Hepatocyte (in vitro differentiated cells): ENCODE data around the gene GPC3. TPM values are rescaled to one million over a fixed set of nuclear protein-coding genes. Genes with fewer than 3 reads are reported as not detected.

Experiments
- DNase-seq: peaks from one replicate; pipeline ENCODE4 v3.0.0-alpha.2; 2016; ENCODE audit warnings: low spot score
- H2AFZ ChIP-seq: fragments of 200-600 bp; sonication (generic); 2 replicates; pipeline ENCODE4 v1.6.0; 2016; ENCODE audit warnings: antibody characterized with exemption, mild to moderate bottlenecking
- H3K27ac ChIP-seq: fragments of 200-600 bp; sonication (generic); 2 replicates; pipeline ENCODE4 v1.5.1; 2016; ENCODE audit warnings: mild to moderate bottlenecking
- H3K27me3 ChIP-seq: fragments of 200-600 bp; sonication (generic); 2 replicates; pipeline ENCODE4 v1.6.1; 2016
- H3K36me3 ChIP-seq: fragments of 200-600 bp; sonication (generic); replicated peaks from 2 replicates; pipeline ENCODE4 v1.5.1; 2016; ENCODE audit warnings: low read depth; ENCODE audit not compliant: insufficient read depth
- H3K4me1 ChIP-seq: fragments of 200-600 bp; sonication (generic); 2 replicates; pipeline ENCODE4 v1.5.1; 2016; ENCODE audit warnings: mild to moderate bottlenecking, moderate library complexity; ENCODE audit not compliant: insufficient read depth
- H3K4me2 ChIP-seq: fragments of 200-600 bp; sonication (generic); 2 replicates; pipeline ENCODE4 v1.6.0; 2016
- H3K4me3 ChIP-seq: fragments of 200-600 bp; sonication (generic); 2 replicates; pipeline ENCODE4 v1.5.1; 2016; ENCODE audit warnings: mild to moderate bottlenecking
- H3K79me2 ChIP-seq: fragments of 200-600 bp; sonication (generic); 2 replicates; pipeline ENCODE4 v1.6.0; 2017; ENCODE audit warnings: mild to moderate bottlenecking
- H3K9me2 ChIP-seq: fragments of 200-600 bp; sonication (generic); replicated peaks from 2 replicates; pipeline ENCODE4 v1.6.0; 2017; ENCODE audit warnings: mild to moderate bottlenecking; ENCODE audit not compliant: insufficient read depth
- H3K9me3 ChIP-seq: fragments of 200-600 bp; sonication (generic); 2 replicates; pipeline ENCODE4 v1.5.1; 2016; ENCODE audit warnings: low read depth, mild to moderate bottlenecking
- H4K20me1 ChIP-seq: fragments of 200-600 bp; sonication (generic); 2 replicates; pipeline ENCODE4 v1.6.0; 2016; ENCODE audit warnings: mild to moderate bottlenecking; ENCODE audit not compliant: insufficient read depth, poor library complexity, severe bottlenecking
- CTCF ChIP-seq: fragments of 200-600 bp; sonication (generic); IDR thresholded peaks from 2 replicates; pipeline ENCODE4 v1.5.1; 2016; ENCODE audit warnings: antibody characterized with exemption, mild to moderate bottlenecking; ENCODE audit not compliant: poor library complexity
- EZH2 ChIP-seq: fragments of 200-600 bp; sonication (generic); IDR thresholded peaks from 2 replicates; pipeline ENCODE4 v1.6.1; 2016; ENCODE audit warnings: antibody characterized with exemption, mild to moderate bottlenecking, borderline replicate concordance
- EZH2phosphoT487 ChIP-seq: fragments of 200-600 bp; sonication (generic); IDR thresholded peaks from one replicate; pipeline ENCODE4 v1.6.1; 2018; ENCODE audit warnings: antibody characterized with exemption, mild to moderate bottlenecking, low read depth, moderate library complexity; ENCODE audit not compliant: unreplicated experiment, severe bottlenecking
- WGBS: methylation state at CpG from one replicate; pipeline ENCODE4 v1.1.6; 2016; ENCODE audit warnings: low lambda C conversion rate; ENCODE audit errors: missing lambda C conversion rate; 5-methylcytosine and 5-hydroxymethylcytosine counted together
- polyA plus RNA-seq: library from polyadenylated mRNA; unstranded; fragments of >200 nt; fragmentation: Nextera tagmentation; extraction: Ambion mirVana; gene quantifications from 2 replicates; pipeline ENCODE4 v1.2.1, GENCODE V29; 2016
- total RNA-seq: library from RNA; depleted of rRNA; stranded (reverse); fragments of >200 nt; gene quantifications from 2 replicates; pipeline ENCODE4 v1.2.3, GENCODE V29; 2014

Gene GPC3
- total and polyA plus RNA-seq, 2 experiments from 2014 or later: 789 to 860 TPM

- H4K20me1 ChIP-seq: no peaks in the 10 kb centered on the region
- 71% methylated on average over 6 of the region's 6 CpGs for WGBS
Measured at GRCh38 chrX:133681897-133682296, 303.5 kb downstream of the GPC3 start.

GRCh38 chrX:133681421-133681820, 304.0 kb downstream of the GPC3 start:
- Histone ChIP-seq H3K4me2 (no peak overlapping the region), H3K79me2 (no peaks in the 10 kb centered on the region), H4K20me1 (no peaks in the 10 kb centered on the region), H3K27ac (no peak overlapping the region), H2AFZ (no peak overlapping the region), H3K9me2 (no peaks in the 10 kb centered on the region), H3K9me3 (no peaks in the 10 kb centered on the region), H3K27me3 (no peaks in the 10 kb centered on the region), H3K4me1 (no peaks in the 10 kb centered on the region), H3K36me3 (no peaks in the 10 kb centered on the region), H3K4me3 (no peak overlapping the region)
- DNase-seq: no peak
- TF ChIP-seq CTCF (no peak), EZH2phosphoT487 (no peak)
- 80% methylated on average over 3 of the region's 3 CpGs for WGBS

More at GRCh38 chrX:133681897-133682296, 303.5 kb downstream of the GPC3 start:
- no peak overlapping the region for H3K4me2 ChIP-seq
- H3K27ac ChIP-seq: no peak overlapping the region
- H2AFZ ChIP-seq: no peak overlapping the region
- H3K4me1 ChIP-seq: no peaks in the 10 kb centered on the region
- H3K36me3 ChIP-seq: no peaks in the 10 kb centered on the region
- H3K9me2 ChIP-seq: no peaks in the 10 kb centered on the region
- no peak for DNase-seq
- no peaks in the 10 kb centered on the region for H3K9me3 ChIP-seq
- H3K27me3 ChIP-seq: no peaks in the 10 kb centered on the region
- TF ChIP-seq EZH2phosphoT487 (no peak), CTCF (no peak), EZH2 (no peak)
- H3K4me3 ChIP-seq: no peak overlapping the region
- no peaks in the 10 kb centered on the region for H3K79me2 ChIP-seq

GRCh38 chrX:133677123-133678063, 308.0 kb downstream of the GPC3 start:
- H3K36me3 ChIP-seq: no peaks in the 10 kb centered on the region
- H3K27ac ChIP-seq: peak overlapping the region; percentile 63
- DNase-seq: no peak
- no peak overlapping the region for H3K4me2 ChIP-seq
- H4K20me1 ChIP-seq: no peaks in the 10 kb centered on the region
- H3K27me3 ChIP-seq: no peaks in the 10 kb centered on the region
- H3K79me2 ChIP-seq: no peaks in the 10 kb centered on the region
- no peak overlapping the region for H3K4me3 ChIP-seq
- TF ChIP-seq CTCF: no peak
- TF ChIP-seq EZH2phosphoT487: no peak
- TF ChIP-seq EZH2: no peak
- no peak overlapping the region for H2AFZ ChIP-seq
- peaks cover 8% of the 10 kb centered on the region for H3K4me1 ChIP-seq
- no peaks in the 10 kb centered on the region for H3K9me2 ChIP-seq
- 61% methylated on average over 6 of the region's 6 CpGs for WGBS
- no peaks in the 10 kb centered on the region for H3K9me3 ChIP-seq
